PC-3 (cell line): ENCODE measurements around the gene CYTH2.

ENCODE experiments used
- CTCF ChIP-seq: fragments of 300-600 bp; sonication (generic); conservative IDR thresholded peaks from 2 replicates; pipeline ENCODE4 v1.5.1; 2017; ENCODE audit warnings: antibody characterized with exemption, low read depth, mild to moderate bottlenecking, low read length
- EZH2phosphoT487 ChIP-seq: fragments of 300-600 bp; sonication (generic); IDR thresholded peaks from 2 replicates; pipeline ENCODE4 v1.6.1; 2018; ENCODE audit warnings: mild to moderate bottlenecking, antibody characterized with exemption, low read length, borderline replicate concordance

GRCh38 chr19:48511321-48511731 is 42.2 kb downstream of the CYTH2 start:
- no peak for TF ChIP-seq CTCF
- no peak for TF ChIP-seq EZH2phosphoT487
